HepG2 (cell line): Measurements from ENCODE around the gene COPS6. TPM values are rescaled to one million over a fixed set of nuclear protein-coding genes. Genes with fewer than 3 reads are reported as not detected.
A peak's percentile ranks its signal among the peaks of the same experiment; 100 is the strongest.

ENCODE experiments used
- AFF4 ChIP-seq: sonication (generic); formaldehyde crosslinking; IDR thresholded peaks from 2 replicates; pipeline ENCODE4 v1.4.0; 2020; ENCODE audit warnings: missing genetic modification reagents
- ATF2 ChIP-seq: sonication (generic); formaldehyde crosslinking; IDR thresholded peaks from 2 replicates; pipeline ENCODE4 v1.4.0; 2020; ENCODE audit warnings: missing genetic modification reagents
- ETV6 ChIP-seq: sonication (generic); formaldehyde crosslinking; conservative IDR thresholded peaks from 2 replicates; pipeline ENCODE4 v1.4.0; 2020; ENCODE audit warnings: missing genetic modification reagents
- NPAS2 ChIP-seq: sonication (generic); formaldehyde crosslinking; IDR thresholded peaks from 2 replicates; pipeline ENCODE4 v1.8.0; 2022; ENCODE audit warnings: mild to moderate bottlenecking, missing genetic modification reagents, borderline replicate concordance
- PLRG1 ChIP-seq: fragments of 450-650 bp; conservative IDR thresholded peaks from 2 replicates; pipeline ENCODE4 v1.6.1; 2016
- RAD51 ChIP-seq: fragments of 450-650 bp; IDR thresholded peaks from 2 replicates; pipeline ENCODE4 v1.6.1; 2016; ENCODE audit warnings: borderline replicate concordance
- SKIL ChIP-seq: sonication (generic); formaldehyde crosslinking; IDR thresholded peaks from 2 replicates; pipeline ENCODE4 v1.8.0; 2022; ENCODE audit warnings: missing genetic modification reagents, mild to moderate bottlenecking, moderate library complexity, borderline replicate concordance
- TFAP4 ChIP-seq: sonication (generic); IDR thresholded peaks from 2 replicates; pipeline ENCODE4 v1.6.1; 2016; ENCODE audit warnings: low read depth, borderline replicate concordance
- ZBTB49 ChIP-seq: sonication (generic); formaldehyde crosslinking; IDR thresholded peaks from 2 replicates; pipeline ENCODE4 v1.4.0; 2020; ENCODE audit warnings: missing genetic modification reagents, borderline replicate concordance
- ZMYM3 ChIP-seq: sonication (generic); formaldehyde crosslinking; IDR thresholded peaks from 2 replicates; pipeline ENCODE4 v1.5.1; 2020; ENCODE audit warnings: mild to moderate bottlenecking, missing genetic modification reagents
- ZNF260 ChIP-seq: sonication (generic); formaldehyde crosslinking; IDR thresholded peaks from 2 replicates; pipeline ENCODE4 v1.4.0; 2020; ENCODE audit warnings: missing genetic modification reagents, low read depth, mild to moderate bottlenecking, borderline replicate concordance
- ZNF451 ChIP-seq: sonication (generic); formaldehyde crosslinking; IDR thresholded peaks from 2 replicates; pipeline ENCODE4 v1.5.0; 2020; ENCODE audit warnings: mild to moderate bottlenecking, missing genetic modification reagents
- ZNF550 ChIP-seq: sonication (generic); formaldehyde crosslinking; IDR thresholded peaks from 2 replicates; pipeline ENCODE4 v1.4.0; 2020; ENCODE audit warnings: mild to moderate bottlenecking, missing genetic modification reagents, borderline replicate concordance
- ZNF674 ChIP-seq: sonication (generic); formaldehyde crosslinking; IDR thresholded peaks from 2 replicates; pipeline ENCODE4 v1.5.0; 2020; ENCODE audit warnings: low read depth, mild to moderate bottlenecking, missing genetic modification reagents
- ZNF749 ChIP-seq: sonication (generic); formaldehyde crosslinking; IDR thresholded peaks from 2 replicates; pipeline ENCODE4 v1.8.0; 2022; ENCODE audit warnings: mild to moderate bottlenecking, missing genetic modification reagents, moderate library complexity, borderline replicate concordance
- polyA plus RNA-seq, 8 experiments: library from polyadenylated mRNA; depleted of rRNA in 3 of 8; stranded (reverse) in 7 of 8; unstranded in 1 of 8; fragments of >200 nt; fragmentation: Illumina TruSeq in 4 of 8; extraction: Trizol in 4 of 8; gene quantifications; 2 replicates each; pipeline versions ENCODE4 v1.2.1 to v1.2.3, GENCODE V29; 2011 to 2016; ENCODE audit warnings: low read depth in 4 of 8, missing spikeins in 1 of 8, mixed read lengths in 1 of 8; ENCODE audit not compliant: insufficient read depth in 1 of 8
- total RNA-seq, 5 experiments: library from RNA; depleted of rRNA; stranded (reverse); fragments of >200 nt; fragmentation: Illumina TruSeq; extraction: Trizol; gene quantifications; 2 replicates each; pipeline ENCODE4 v1.2.3, GENCODE V29; 2016; ENCODE audit warnings: low read depth in 1 of 5

The COPS6 gene
- total and polyA plus RNA-seq, 2 of the 13 experiments (the other 11 are each of a cell fraction or from before 2014, with no cell fraction given): 33.4 to 117 TPM

GRCh38 chr7:100081535-100082102 is 7.2 kb upstream of the COPS6 start, which contains the start of gene ZNF3 (continued):
- TF ChIP-seq ZNF550 (CRISPR knock-in tag): peak; percentile 81; the same call in 1 of the 2 replicates
- TF ChIP-seq ZNF451 (CRISPR knock-in tag): peak; percentile 97
- TF ChIP-seq RAD51: no peak
- peak; percentile 24; the same call in 1 of the 2 replicates for TF ChIP-seq SKIL (CRISPR knock-in tag)
- no peak for TF ChIP-seq ZNF260 (CRISPR knock-in tag)
- TF ChIP-seq AFF4 (CRISPR knock-in tag): no peak
- peak; percentile 85 for TF ChIP-seq ATF2
- 0 out of 2 replicates have a peak, but pooled peaks have one; percentile 41 for TF ChIP-seq ETV6 (CRISPR knock-in tag)
- TF ChIP-seq ZNF749: peak; percentile 79; the same call in 1 of the 2 replicates
- no peak for TF ChIP-seq NPAS2 (CRISPR knock-in tag)
- 0 out of 2 replicates have a peak, but pooled peaks have one; percentile 14 for TF ChIP-seq ZNF674 (CRISPR knock-in tag)
- TF ChIP-seq ZMYM3 (CRISPR knock-in tag): peak; percentile 57; the same call in 1 of the 2 replicates
- TF ChIP-seq ZBTB49 (CRISPR knock-in tag): no peak; the same call in 1 of the 2 replicates
- TF ChIP-seq PLRG1: no peak
- peak; percentile 69; the same call in 1 of the 2 replicates for TF ChIP-seq TFAP4
